ENCODE measurements around the gene F13A1. TPM values are rescaled to one million over a fixed set of nuclear protein-coding genes. Genes with fewer than 3 reads are reported as not detected.

The F13A1 gene
- polyA plus RNA-seq, 1 of the 3 experiments (the other 2 are of a cell fraction): not detected

DNA sequence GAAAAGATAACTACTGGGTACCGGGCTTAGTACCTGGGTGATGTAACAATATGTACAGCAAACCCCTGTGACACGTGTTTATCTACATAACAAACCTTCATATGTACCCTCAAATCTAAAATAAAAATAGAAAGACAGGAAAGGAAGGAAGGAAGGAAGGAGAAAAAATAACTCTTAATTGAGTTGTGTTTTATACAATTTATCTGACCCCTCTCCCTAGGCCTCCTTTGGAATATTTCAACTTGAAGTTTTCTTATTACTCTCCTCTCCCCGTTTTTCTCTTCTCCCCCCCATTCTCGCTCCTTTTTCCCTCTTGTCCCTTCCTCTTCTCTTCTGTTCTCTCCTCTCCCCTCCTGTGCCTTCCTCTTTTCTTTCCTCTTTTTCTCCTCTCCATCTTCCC, 156.1 kb downstream of the F13A1 start:
- Histone ChIP-seq H4K20me1 (ENCODE audit: insufficient read depth) (no peaks in the 10 kb centered on the region), H3K36me3 (replicated peaks in 1 of 2; ENCODE audit: control insufficient read depth in 1 of 2, insufficient read depth in 2 of 2, low read length in 1 of 2) (no peaks in the 10 kb centered on the region), H3K9ac (no peak overlapping the region), H3K4me1 (ENCODE audit: control insufficient read depth in 1 of 2, insufficient read depth in 2 of 2, low read depth in 1 of 2, low read length in 1 of 2) (no peaks in the 10 kb centered on the region), H3K79me2 (ENCODE audit: insufficient read depth) (no peaks in the 10 kb centered on the region), H3K4me2 (no peak overlapping the region), H3K9me3 (no peaks in the 10 kb centered on the region), H2AFZ (ENCODE audit: low read depth) (no peak overlapping the region), H3K9me2 (no peaks in the 10 kb centered on the region), H3K27ac (ENCODE audit: low read depth in 2 of 2, low read length in 1 of 2) (no peak overlapping the region), H3F3A (replicated peaks; ENCODE audit: insufficient read depth) (no peaks in the 10 kb centered on the region), H3K27me3 (ENCODE audit: insufficient read depth) (no peaks in the 10 kb centered on the region; the same call in 1 of the 2 replicates), H3K4me3 (ENCODE audit: low read depth in 2 of 2, low read length in 1 of 2) (no peak overlapping the region)
- DNase-seq: no peak
- POLR2A ChIA-PET: no interaction called here
- 2% methylated on average over 4 of the region's 4 CpGs for WGBS (ENCODE audit: low lambda C conversion rate)
- TF ChIP-seq GABPA (IDR thresholded peaks at IDR 0.05; ENCODE audit: low read depth) (no peak), FOXM1 (IDR thresholded peaks at IDR 0.05; ENCODE audit: low read depth) (no peak), TCF12 (IDR thresholded peaks at IDR 0.05) (no peak), GATA2 (CRISPR knock-in tag; IDR thresholded peaks at IDR 0.05) (no peak), USF1 (IDR thresholded peaks at IDR 0.05; ENCODE audit: borderline replicate concordance, low read depth) (no peak), FOSL2 (IDR thresholded peaks at IDR 0.05; ENCODE audit: borderline replicate concordance, low read depth) (no peak), REST (IDR thresholded peaks at IDR 0.05; ENCODE audit: low read depth, low read length) (no peak), SIN3A (IDR thresholded peaks at IDR 0.05; ENCODE audit: borderline replicate concordance, low read depth, low read length) (no peak)
- TF ChIP-seq, protein P1, sequence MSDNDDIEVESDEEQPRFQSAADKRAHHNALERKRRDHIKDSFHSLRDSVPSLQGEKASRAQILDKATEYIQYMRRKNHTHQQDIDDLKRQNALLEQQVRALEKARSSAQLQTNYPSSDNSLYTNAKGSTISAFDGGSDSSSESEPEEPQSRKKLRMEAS (IDR thresholded peaks at IDR 0.05; ENCODE audit: low read depth): no peak
- TF ChIP-seq, protein P2, sequence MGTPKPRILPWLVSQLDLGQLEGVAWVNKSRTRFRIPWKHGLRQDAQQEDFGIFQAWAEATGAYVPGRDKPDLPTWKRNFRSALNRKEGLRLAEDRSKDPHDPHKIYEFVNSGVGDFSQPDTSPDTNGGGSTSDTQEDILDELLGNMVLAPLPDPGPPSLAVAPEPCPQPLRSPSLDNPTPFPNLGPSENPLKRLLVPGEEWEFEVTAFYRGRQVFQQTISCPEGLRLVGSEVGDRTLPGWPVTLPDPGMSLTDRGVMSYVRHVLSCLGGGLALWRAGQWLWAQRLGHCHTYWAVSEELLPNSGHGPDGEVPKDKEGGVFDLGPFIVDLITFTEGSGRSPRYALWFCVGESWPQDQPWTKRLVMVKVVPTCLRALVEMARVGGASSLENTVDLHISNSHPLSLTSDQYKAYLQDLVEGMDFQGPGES (IDR thresholded peaks at IDR 0.05; ENCODE audit: low read depth, low read length): no peak
- TF ChIP-seq, protein P3, sequence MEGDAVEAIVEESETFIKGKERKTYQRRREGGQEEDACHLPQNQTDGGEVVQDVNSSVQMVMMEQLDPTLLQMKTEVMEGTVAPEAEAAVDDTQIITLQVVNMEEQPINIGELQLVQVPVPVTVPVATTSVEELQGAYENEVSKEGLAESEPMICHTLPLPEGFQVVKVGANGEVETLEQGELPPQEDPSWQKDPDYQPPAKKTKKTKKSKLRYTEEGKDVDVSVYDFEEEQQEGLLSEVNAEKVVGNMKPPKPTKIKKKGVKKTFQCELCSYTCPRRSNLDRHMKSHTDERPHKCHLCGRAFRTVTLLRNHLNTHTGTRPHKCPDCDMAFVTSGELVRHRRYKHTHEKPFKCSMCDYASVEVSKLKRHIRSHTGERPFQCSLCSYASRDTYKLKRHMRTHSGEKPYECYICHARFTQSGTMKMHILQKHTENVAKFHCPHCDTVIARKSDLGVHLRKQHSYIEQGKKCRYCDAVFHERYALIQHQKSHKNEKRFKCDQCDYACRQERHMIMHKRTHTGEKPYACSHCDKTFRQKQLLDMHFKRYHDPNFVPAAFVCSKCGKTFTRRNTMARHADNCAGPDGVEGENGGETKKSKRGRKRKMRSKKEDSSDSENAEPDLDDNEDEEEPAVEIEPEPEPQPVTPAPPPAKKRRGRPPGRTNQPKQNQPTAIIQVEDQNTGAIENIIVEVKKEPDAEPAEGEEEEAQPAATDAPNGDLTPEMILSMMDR (IDR thresholded peaks at IDR 0.05): no peak
- CTCF ChIA-PET: no interaction called here

Data from SK-N-SH (cell line).